Inferior parietal cortex (tissue), 1 donor: Measurements from ENCODE around the gene KIAA0825.

Experiments used
- DNase-seq: peaks from one replicate; pipeline ENCODE4 v3.0.0-alpha.2; 2016; ENCODE audit errors: extremely low spot score

KIAA0825 gene

GRCh38 chr5:94440015-94440414 lies 178.4 kb downstream of the KIAA0825 start:
- no peak for DNase-seq

DNA sequence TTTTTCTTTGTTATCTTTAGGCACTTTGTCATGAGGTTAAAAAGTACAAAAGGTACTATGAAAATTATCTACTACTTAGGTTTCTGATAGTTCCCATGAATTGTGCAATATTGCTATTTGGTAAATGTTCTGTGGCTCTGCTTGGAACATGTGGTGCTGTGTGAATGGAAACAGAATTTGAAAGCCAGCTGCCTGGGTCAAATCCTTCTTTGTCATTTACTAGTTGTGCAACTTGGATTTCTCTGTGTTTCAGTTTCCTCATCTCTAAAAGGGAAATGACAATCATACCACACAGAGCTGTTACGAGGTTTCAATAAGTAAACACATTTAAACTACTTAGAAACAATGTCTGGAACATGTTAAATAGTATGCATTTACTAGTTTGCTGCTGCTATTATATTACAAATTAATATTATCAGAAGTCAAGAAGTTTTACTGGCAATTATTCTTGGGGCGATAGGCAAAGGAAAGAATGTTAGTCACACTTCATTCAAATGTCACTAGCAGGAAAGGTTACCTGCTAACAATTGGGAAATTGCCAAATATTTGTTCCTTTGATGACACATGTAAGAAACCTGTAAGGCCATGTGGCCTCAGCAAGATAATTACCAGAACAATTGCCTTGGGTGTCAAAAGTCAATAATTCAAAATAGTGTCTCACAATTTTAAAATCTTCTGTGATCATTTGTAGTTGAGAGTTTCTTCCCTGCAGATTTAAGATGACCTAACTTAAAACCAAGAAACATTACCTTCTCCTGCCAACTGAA lies 184.8 kb downstream of the KIAA0825 start:
- DNase-seq: no peak

- no peak for DNase-seq
Observed at GRCh38 chr5:94432499-94432898, 185.9 kb downstream of the KIAA0825 start.

DNA sequence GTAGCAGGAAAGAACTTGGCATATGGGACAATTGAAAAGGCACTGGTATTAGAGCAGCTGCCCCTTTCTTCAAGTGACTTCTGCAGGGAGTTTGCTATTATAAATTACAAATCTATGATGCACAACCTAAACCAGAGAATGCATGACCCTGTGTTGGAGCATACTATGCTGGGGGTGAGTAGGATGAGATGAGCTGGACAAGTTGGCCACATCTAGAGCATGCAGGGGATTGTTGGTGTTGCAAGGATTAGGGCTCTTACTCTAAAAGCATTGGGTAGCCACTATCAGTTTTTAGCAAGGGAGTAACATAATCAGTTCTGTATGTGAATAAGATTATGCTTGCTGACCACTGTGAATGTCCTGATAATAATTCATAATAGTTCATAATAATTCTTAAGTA lies 186.7 kb downstream of the KIAA0825 start:
- DNase-seq: no peak

DNA sequence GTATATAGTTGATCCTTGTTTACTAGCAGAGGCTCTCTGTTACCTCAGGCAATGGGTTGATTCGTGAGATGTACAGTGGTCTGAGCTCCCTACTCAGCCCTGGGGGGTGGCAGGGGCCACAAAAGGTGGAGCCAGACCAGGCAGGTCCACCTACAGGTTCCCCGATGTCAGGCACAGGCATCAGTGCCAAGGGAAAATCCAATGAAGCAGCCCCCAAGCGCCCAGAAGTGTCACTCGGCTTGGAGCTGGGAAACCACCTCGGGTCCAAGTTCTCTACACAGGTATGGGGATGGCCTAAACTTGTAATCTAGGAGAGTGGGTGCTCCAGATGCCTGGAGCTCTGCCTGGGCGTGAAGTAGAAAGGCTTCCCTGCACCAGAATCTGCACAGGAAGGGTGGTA lies 188.8 kb downstream of the KIAA0825 start:
- DNase-seq: no peak

DNA sequence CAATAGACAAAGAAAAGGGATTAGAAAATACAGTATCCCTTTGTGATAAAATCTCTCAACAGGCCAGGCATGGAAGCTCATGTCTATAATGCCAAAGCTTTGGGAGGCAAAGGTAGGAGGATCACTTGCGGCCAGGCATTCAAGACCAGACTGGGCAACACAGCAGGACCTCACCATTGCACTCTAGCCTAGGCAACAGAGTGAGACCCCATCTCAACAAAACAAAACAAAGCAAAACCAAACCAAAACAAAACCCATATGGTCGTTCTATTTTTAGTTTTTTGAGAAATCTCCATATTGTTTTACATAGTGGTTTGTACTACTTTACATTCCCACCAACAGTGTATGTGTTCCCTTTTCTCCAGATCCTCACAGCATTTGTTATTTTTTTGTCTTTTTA lies 193.0 kb downstream of the KIAA0825 start:
- DNase-seq: no peak

DNA sequence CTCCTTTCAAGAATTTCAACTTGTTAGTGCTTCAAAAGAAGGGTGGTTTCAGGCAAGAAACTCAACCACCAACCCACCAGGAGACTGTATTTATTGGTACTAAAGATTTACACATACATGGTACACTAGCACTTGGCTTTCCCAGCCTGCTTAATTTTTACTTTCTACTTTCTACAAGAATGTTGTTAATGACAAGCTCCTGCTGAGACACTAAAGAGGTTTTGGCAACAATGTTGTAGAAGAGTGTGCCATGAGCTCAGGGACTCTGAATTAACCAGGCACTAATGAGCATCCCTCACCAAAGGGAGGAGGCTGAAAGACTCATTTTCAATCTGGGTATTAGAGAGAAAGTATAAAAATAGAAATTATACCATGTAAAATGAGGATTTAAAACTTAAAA lies 195.0 kb downstream of the KIAA0825 start:
- DNase-seq: no peak

DNA sequence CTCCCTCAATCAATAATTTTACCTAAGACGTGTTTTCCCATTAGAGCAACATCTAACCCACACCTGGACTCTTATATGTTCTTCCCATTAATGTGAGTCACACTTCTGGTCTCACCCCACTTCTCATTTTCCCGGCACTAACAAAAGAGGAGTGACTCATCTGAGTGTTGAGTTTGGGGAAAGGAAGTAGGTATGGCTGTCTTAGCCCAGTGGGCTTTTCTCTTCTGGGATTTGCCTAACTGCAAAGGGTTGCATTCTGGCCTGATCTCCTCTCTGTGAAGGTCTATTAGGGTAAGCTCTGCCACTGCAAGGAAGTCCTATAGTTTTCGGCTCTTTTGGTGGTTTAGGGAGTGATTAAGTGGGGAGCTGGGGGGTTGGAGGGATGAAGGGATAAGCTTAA lies 195.6 kb downstream of the KIAA0825 start:
- no peak for DNase-seq

- no peak for DNase-seq
Observed at GRCh38 chr5:94420885-94421284, 197.5 kb downstream of the KIAA0825 start.

GRCh38 chr5:94415798-94416197 lies 202.6 kb downstream of the KIAA0825 start:
- DNase-seq: no peak

- DNase-seq: no peak
Observed at GRCh38 chr5:94409440-94409839, 209.0 kb downstream of the KIAA0825 start.

DNA sequence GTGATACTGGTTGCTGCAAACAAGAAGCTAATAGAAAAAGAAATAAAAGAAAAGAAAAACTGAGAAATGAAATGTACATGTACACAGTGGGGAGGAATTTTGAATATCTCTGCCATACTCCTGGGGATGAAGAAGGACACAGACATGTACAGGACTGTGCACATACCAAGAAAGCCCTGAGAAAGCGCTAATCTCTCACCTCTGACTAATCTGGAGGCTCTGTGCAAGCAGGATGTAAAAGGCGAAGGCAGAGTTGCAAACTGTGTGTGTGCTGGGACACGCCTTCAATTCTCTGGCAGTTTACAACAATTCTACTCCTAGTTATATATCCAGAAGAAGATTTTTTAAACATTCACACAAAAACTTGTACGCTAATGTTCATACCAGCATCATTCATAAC lies 211.4 kb downstream of the KIAA0825 start:
- DNase-seq: no peak

DNA sequence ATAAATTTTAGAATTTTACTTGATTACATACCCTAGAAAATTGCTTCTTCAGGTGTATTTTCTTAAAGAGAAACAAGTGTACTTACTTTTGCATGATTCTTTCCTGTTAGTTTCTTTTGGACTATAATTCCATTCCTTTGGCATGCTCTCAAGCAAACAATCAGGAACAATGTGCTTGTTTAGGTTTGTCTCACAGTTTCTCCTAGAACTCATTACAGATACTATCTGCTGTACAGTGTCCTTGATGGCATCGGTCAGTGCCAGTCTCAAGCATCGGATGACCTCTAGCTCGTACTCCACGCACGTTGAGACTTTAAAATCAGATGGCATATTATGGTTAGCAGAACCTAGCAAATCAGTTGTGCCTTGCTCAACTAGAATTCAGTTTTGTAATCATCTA lies 214.9 kb downstream of the KIAA0825 start:
- DNase-seq: no peak

DNA sequence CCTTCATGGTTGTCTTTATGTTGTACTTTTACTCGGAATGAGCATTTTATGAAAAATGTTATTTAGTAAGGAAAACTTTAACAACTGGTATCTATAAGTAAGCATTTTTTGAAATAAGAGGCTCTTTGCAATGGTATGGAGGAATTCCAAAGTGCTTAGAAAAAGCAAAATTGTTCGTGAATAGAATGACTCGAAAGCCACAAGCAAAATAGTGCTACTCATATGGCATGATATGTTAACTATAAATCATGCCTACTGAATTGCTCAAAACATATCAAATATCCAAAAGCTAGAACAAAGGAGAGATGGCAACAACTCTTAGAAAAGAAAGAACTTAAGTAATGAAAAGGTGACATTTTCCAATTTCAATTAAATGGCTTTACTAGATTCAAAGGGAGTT lies 216.3 kb downstream of the KIAA0825 start:
- no peak for DNase-seq

GRCh38 chr5:94397508-94397907 lies 220.9 kb downstream of the KIAA0825 start:
- DNase-seq: no peak

DNA sequence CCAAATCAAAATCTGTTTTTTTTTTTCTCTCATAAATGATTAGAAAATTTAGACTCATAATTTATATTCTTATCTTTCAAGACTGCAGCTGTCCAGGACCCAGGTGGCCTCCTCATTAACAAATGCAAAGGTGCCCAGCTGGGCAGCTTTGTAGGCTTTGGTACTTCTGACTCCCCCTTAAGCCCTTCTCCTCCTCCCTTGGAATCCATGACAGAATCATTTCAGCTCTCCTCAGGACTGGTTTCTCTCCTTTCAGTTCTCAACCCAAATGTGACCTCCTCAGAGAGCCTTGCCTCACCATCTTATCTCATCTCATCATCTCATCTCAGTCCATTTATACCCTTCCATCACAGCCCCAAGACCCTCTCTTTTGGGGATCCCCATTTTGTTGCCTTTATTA lies 221.7 kb downstream of the KIAA0825 start:
- no peak for DNase-seq

DNA sequence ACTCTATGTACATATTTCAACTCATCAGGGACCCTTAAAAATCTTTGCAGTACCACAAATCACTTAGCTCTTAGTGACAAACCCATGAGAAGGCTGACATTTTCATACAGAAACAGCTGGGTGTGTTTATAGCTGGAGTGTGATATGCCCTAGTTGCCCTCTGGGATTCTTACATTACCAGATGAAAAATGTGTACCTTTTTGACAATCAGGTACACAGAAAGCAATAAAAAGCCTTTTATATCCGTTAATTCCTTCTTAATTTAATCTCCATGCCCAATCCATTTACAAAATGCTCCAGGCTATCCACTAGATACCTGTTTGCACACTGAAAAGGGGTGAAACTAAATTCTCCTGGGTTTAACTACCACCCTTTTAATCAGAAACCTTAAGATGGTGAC lies 222.9 kb downstream of the KIAA0825 start:
- DNase-seq: no peak

- no peak for DNase-seq
Observed at GRCh38 chr5:94391996-94392395, 226.4 kb downstream of the KIAA0825 start.

- no peak for DNase-seq
Observed at GRCh38 chr5:94389515-94389899, 228.9 kb downstream of the KIAA0825 start.

GRCh38 chr5:94388773-94389514 lies 229.5 kb downstream of the KIAA0825 start:
- no peak for DNase-seq

DNA sequence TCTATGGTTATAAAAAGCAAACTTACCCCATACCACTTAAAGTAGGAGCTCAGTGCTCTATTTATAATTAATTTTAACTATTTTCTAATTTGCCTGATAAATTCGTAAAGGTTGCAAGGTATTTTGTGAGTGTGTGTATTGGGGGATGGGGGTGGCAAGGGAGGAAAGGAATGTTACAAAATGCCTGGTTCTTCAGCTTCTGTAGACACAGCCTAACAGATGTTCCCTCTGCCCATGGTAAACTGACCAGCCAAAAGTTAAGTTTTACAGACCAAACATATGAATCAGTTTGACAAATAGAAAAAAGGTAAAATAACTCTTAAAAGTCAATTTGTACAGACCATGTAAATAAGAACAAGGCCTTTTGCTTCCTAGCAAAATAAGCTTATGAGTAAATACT lies 232.6 kb downstream of the KIAA0825 start:
- no peak for DNase-seq

DNA sequence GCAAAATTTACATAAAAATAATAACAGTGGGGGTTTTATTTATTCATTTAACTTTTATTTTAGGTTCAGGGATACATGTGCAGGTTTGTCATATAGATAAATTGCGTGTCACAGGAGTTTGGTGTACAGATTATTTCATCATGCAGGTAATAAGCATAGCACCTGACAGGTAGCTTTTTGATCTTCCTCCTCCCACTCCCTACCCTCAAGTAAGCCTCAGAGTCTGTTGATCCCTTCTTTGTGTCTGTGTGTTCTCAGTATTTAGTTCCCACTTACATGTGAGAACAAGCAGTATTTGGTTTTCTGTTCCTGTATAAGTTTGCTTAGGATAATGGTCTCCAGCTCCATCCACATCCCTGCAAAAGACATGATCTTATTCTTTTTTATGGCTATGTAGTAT lies 240.3 kb downstream of the KIAA0825 start:
- DNase-seq: no peak

DNA sequence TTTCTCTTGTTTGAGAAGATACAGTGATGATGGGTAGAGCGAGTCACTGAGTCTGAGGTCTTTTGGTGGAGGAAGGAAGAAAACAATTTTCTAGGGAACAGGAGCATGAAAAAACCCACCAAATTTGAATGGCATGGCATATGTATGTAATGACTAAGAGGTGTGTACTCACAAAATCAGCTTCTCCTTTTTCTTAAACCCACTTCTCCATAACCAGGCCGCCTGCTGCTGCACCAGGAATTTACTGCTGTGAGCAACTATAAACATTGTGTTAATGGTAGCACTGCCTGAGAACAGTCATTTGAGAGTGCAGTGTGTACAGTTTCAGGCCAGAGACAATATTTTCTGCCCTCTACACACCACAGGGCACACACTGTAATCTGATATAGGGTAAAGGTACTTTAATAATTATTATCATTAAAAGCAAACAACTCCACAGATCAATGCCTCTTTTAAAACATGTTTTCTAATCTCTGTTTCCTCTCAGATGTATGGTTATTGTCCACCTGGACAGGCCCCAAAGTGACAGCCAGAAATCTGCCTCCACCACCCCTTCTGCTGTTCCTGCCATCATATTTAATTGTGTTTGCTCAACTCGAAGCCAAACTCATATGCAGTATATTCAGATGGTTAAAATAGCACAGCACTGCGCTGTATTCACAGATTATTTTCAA lies 241.6 kb downstream of the KIAA0825 start:
- DNase-seq: no peak
